Hepatocyte (in vitro differentiated cells): ENCODE measurements around the gene L3MBTL1.

Experiments used
- EZH2phosphoT487 ChIP-seq: fragments of 200-600 bp; sonication (generic); IDR thresholded peaks from one replicate; pipeline ENCODE4 v1.6.1; 2018; ENCODE audit warnings: antibody characterized with exemption, mild to moderate bottlenecking, low read depth, moderate library complexity; ENCODE audit not compliant: unreplicated experiment, severe bottlenecking
- TF ChIP-seq, protein P1 (sequence below): fragments of 200-600 bp; sonication (generic); IDR thresholded peaks from 2 replicates; pipeline ENCODE4 v1.5.1; 2016; ENCODE audit warnings: antibody characterized with exemption, mild to moderate bottlenecking; ENCODE audit not compliant: poor library complexity

DNA sequence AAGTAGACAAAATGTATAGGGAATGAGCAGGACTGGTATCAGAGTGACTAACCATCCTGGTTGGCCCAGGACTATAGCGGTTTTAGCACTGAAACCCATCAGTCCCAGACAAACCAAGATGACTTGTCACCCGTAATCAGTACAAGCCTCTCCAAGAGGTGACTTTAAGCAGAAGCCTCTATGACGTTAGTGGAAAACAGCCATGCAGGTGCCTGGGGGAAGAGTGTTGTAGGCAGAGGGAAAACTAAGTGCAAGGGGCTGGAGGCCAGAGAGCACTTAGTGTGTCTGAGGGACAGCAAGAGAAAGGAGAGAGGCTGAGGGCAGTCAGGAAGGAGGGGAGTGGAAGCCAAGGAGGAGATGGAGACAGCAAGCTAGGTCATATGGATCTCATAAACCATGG, 53.5 kb downstream of the L3MBTL1 start:
- TF ChIP-seq, protein P1, sequence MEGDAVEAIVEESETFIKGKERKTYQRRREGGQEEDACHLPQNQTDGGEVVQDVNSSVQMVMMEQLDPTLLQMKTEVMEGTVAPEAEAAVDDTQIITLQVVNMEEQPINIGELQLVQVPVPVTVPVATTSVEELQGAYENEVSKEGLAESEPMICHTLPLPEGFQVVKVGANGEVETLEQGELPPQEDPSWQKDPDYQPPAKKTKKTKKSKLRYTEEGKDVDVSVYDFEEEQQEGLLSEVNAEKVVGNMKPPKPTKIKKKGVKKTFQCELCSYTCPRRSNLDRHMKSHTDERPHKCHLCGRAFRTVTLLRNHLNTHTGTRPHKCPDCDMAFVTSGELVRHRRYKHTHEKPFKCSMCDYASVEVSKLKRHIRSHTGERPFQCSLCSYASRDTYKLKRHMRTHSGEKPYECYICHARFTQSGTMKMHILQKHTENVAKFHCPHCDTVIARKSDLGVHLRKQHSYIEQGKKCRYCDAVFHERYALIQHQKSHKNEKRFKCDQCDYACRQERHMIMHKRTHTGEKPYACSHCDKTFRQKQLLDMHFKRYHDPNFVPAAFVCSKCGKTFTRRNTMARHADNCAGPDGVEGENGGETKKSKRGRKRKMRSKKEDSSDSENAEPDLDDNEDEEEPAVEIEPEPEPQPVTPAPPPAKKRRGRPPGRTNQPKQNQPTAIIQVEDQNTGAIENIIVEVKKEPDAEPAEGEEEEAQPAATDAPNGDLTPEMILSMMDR = no peak
- TF ChIP-seq EZH2phosphoT487 = no peak
